KMS-11 (cell line): ENCODE results near the gene PHLPP2.

ENCODE experiments used
- H2AFZ ChIP-seq: fragments of 200-600 bp; sonication (generic); 2 replicates; pipeline ENCODE4 v1.6.1; 2016; ENCODE audit warnings: antibody characterized with exemption, mixed run types, low read depth
- H3K27ac ChIP-seq: fragments of 200-600 bp; sonication (generic); 2 replicates; pipeline ENCODE4 v1.6.1; 2016; ENCODE audit warnings: mild to moderate bottlenecking, mixed run types
- H3K27me3 ChIP-seq: fragments of 200-600 bp; sonication (generic); 2 replicates; pipeline ENCODE4 v1.6.1; 2017; ENCODE audit warnings: mild to moderate bottlenecking, low read depth, mixed run types, moderate library complexity; ENCODE audit not compliant: insufficient read depth
- H3K36me3 ChIP-seq: fragments of 200-600 bp; sonication (generic); 2 replicates; pipeline ENCODE4 v1.6.1; 2017; ENCODE audit warnings: mild to moderate bottlenecking, mixed run types; ENCODE audit not compliant: insufficient read depth
- H3K4me1 ChIP-seq: fragments of 200-600 bp; sonication (generic); 2 replicates; pipeline ENCODE4 v1.6.1; 2016; ENCODE audit warnings: mild to moderate bottlenecking, low read depth, mixed run types; ENCODE audit not compliant: poor library complexity, severe bottlenecking
- H3K4me2 ChIP-seq: fragments of 200-600 bp; sonication (generic); 2 replicates; pipeline ENCODE4 v1.7.0; 2016; ENCODE audit warnings: mild to moderate bottlenecking, mixed run types
- H3K4me3 ChIP-seq: fragments of 200-600 bp; sonication (generic); IDR thresholded peaks from 2 replicates; pipeline ENCODE4 v1.6.1; 2017; ENCODE audit warnings: low read depth, low read length, mixed read lengths; ENCODE audit not compliant: insufficient read depth
- H3K79me2 ChIP-seq: fragments of 200-600 bp; sonication (generic); 2 replicates; pipeline ENCODE4 v1.6.1; 2016; ENCODE audit warnings: low read depth, mixed run types; ENCODE audit not compliant: insufficient read depth
- H3K9ac ChIP-seq: fragments of 200-600 bp; sonication (generic); 2 replicates; pipeline ENCODE4 v1.6.1; 2016; ENCODE audit warnings: mild to moderate bottlenecking, mixed run types
- H4K20me1 ChIP-seq: fragments of 200-600 bp; sonication (generic); 2 replicates; pipeline ENCODE4 v1.6.1; 2016; ENCODE audit warnings: mild to moderate bottlenecking, mixed run types; ENCODE audit not compliant: insufficient read depth
- TF ChIP-seq, protein P1 (sequence below): fragments of 200-600 bp; sonication (generic); conservative IDR thresholded peaks from 2 replicates; pipeline ENCODE4 v1.6.1; 2017; ENCODE audit warnings: low read depth, mild to moderate bottlenecking, antibody characterized with exemption, low read length, moderate library complexity, mixed read lengths

PHLPP2 gene

DNA sequence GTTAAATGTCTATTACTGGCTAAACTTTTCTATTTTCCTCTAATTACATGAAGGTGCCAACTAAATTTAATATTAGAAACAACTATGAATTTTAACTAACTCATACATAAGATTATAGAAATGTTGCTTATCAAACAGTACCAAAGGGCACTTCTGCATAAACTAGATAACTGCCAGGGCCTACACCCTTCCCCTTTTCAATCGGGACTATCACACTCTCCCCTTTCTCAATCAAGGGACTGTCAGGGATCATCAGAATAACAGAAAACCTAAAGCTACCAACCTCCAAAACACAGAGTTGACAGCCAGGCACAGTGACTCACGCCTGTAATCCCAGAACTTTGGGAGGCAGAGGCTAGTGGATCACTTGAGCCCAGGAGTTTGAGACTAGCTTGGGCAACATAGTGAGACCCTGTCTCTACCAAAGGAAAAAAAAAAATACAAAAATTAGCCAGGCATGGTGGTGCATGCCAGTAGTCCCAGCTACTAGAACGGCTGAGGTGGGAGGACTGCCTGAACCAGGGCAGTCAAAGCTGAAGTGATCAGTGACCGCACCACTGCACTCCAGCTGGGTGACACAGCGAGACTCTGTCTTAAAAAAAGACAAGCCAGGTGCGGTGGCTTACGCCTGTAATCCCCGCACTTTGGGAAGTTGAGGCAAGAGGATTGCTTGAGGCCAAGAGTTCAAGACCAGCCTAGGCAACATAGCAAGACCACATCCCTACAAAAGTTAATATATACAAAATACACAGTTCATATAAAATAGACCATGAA lies 3.2 kb upstream of the PHLPP2 start:
- H3K9ac ChIP-seq, result no peak overlapping the region
- no peak overlapping the region for H2AFZ ChIP-seq
- TF ChIP-seq, protein P1, sequence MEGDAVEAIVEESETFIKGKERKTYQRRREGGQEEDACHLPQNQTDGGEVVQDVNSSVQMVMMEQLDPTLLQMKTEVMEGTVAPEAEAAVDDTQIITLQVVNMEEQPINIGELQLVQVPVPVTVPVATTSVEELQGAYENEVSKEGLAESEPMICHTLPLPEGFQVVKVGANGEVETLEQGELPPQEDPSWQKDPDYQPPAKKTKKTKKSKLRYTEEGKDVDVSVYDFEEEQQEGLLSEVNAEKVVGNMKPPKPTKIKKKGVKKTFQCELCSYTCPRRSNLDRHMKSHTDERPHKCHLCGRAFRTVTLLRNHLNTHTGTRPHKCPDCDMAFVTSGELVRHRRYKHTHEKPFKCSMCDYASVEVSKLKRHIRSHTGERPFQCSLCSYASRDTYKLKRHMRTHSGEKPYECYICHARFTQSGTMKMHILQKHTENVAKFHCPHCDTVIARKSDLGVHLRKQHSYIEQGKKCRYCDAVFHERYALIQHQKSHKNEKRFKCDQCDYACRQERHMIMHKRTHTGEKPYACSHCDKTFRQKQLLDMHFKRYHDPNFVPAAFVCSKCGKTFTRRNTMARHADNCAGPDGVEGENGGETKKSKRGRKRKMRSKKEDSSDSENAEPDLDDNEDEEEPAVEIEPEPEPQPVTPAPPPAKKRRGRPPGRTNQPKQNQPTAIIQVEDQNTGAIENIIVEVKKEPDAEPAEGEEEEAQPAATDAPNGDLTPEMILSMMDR, result no peak
- H3K4me2 ChIP-seq, result no peak overlapping the region
- no peak overlapping the region for H3K4me3 ChIP-seq
- H3K27ac ChIP-seq, result no peak overlapping the region
- no peaks in the 10 kb centered on the region for H4K20me1 ChIP-seq
- H3K79me2 ChIP-seq, result no peaks in the 10 kb centered on the region
- no peaks in the 10 kb centered on the region for H3K27me3 ChIP-seq
- peaks cover 5% of the 10 kb centered on the region for H3K4me1 ChIP-seq
- H3K36me3 ChIP-seq, result no peaks in the 10 kb centered on the region; the same call in 1 of the 2 replicates

DNA sequence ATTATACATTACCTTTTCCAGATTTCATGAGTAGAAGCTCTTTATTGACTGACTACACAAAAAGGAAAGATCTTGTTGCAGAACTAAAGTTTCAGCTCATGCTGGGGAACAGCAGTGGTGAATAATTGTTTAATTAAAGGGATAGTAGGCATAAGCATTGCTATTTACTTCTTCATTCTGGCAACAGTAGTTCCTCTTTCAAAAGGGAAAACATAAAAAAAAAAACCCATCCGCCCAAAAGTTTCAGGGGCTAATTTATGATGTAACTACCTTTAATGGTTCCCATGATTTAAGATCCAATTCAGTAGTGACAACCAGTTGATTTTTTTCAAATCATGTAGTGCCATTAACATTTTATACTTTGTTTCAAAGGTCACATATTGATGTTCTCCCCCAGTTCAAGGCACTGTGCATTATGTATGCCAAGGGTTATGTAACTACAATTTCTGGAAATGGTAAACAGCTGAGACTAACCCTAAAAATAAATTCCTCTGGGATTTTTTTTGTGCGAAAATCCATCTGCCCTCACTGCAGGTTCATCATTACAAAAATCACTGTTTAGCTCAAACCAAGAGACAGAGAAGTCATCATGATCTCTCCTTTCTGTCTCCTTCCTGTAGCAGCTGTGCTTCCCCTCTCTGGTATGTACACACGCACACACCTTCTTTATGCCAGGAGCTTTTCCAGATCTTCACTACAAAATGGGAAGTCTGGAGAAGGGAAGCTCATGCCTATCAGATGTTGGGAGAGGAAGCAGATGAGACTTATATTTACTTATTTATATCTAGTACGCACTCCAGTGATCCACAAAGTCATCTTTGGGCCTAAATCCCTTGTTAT lies 2.2 kb upstream of the PHLPP2 start:
- Histone ChIP-seq H3K79me2 (no peaks in the 10 kb centered on the region; the same call in 1 of the 2 replicates), H3K4me2 (no peak overlapping the region), H3K27me3 (no peaks in the 10 kb centered on the region), H3K4me1 (peaks cover 11% of the 10 kb centered on the region), H3K36me3 (no peaks in the 10 kb centered on the region; the same call in 1 of the 2 replicates), H3K9ac (no peak overlapping the region), H4K20me1 (no peaks in the 10 kb centered on the region), H3K4me3 (no peak overlapping the region), H2AFZ (no peak overlapping the region), H3K27ac (no peak overlapping the region)
- TF ChIP-seq, protein P1, result no peak

DNA sequence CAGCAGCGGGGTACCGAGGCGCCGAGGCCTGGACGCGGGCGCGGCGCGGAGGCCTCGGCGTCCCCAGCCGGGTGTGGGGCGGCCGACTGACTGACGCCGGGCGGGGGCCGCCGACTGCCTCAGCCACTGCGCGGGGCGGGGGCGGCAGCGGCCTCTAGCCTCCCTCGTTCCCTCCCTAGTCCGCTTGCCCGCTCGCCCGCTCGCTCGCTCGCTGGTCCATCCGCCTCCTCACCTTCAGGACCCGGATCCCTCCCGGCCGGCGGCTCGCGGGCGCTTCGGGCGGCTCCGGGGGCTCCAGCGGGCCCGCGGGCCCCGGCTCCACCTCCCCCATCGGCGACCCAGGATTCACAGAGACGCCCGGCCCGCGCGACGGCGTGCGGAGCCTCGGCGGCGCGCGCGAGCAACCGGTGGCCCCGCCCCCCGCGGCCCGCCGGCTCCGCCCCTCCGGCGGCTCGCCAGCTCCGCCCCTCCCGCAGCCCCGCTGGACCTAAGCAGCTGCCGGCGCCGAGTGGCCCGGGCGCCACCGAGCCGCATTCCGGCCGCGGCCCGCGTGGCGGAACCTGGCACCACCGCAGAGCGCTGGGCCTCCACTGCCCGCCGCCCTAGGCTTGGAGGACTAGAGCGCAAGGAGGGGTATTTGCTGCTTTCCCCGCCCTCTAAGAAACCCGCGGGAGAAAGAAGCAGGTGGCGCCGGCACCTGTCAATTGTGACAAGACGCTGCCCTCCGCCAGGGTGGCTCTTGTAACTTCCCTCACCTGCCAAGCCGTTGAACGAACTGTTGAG lies 773 bp downstream of the PHLPP2 start:
- TF ChIP-seq, protein P1, result no peak
- H3K27ac ChIP-seq, result no peak overlapping the region
- H2AFZ ChIP-seq, result peak overlapping the region; percentile 79
- H3K79me2 ChIP-seq, result no peaks in the 10 kb centered on the region; the same call in 1 of the 2 replicates
- peaks cover 13% of the 10 kb centered on the region for H3K4me1 ChIP-seq
- H3K4me2 ChIP-seq, result peak overlapping the region; percentile 33
- peak overlapping the region; percentile 41; the same call in 1 of the 2 replicates for H3K9ac ChIP-seq
- no peaks in the 10 kb centered on the region for H3K27me3 ChIP-seq
- no peaks in the 10 kb centered on the region for H4K20me1 ChIP-seq
- no peak overlapping the region for H3K4me3 ChIP-seq
- H3K36me3 ChIP-seq, result no peaks in the 10 kb centered on the region
